ENCODE data around the gene USP22.

The USP22 gene

DNA sequence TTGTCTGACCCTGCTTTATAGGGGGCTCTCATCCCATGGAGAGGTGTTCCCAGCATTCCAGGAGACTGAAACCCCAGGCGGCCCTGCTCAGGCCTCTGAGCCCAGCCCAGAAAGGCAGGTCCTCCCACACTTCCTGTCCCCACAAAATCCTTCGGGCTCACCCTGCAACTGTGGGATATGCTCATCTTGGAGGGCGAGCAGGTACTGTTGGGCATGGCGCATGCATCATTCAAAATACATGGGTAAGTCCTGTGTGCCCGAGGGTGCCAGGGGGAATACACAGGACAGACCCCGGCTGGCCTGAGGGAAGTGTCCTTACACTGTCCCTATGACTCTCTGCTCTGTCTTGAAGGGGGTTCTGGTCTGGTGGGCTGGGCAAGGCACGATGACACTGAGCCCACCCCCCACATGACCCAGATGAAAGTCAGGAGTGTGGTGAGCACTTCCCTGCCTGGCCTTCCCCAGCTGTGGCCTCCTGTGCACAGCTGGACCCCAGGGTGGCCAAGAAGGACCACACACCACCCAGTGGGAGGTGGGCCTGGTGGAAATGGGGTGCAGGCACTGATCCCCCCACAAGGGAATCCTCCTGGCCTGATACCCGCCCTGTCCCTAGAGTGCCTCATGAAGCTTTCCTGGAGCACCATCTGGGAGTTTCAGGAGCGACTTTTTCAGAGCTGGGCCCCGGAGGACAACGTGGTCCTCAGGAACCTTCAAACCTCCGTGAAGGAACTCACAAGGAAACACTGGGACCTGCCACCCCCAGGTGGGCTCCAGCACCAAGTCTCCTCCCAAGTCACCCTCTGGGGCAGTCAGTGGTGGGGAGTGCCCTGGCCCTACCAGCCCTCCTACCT lies 46.7 kb downstream of the USP22 start:
- H3K9ac ChIP-seq (ENCODE audit: low read depth, low read length, poor library complexity): peak overlapping the region; percentile 63
- H3K14ac ChIP-seq (ENCODE audit: low read length): no peak overlapping the region
- no peaks in the 10 kb centered on the region for H3K79me1 ChIP-seq (ENCODE audit: low read depth, low read length)
- H3K18ac ChIP-seq (ENCODE audit: low read length): peak overlapping the region; percentile 29
- H3K4ac ChIP-seq (ENCODE audit: low read length): no peak overlapping the region
- H4K91ac ChIP-seq (ENCODE audit: low read depth, low read length, poor library complexity): no peak overlapping the region
- no peak overlapping the region for H2BK120ac ChIP-seq (ENCODE audit: low read depth, low read length)
- no peak overlapping the region for H2AFZ ChIP-seq (ENCODE audit: low read length)
- no peak overlapping the region for H3K4me2 ChIP-seq (ENCODE audit: insufficient read depth, low read length, poor library complexity, severe bottlenecking)
- no peak overlapping the region for H4K8ac ChIP-seq (ENCODE audit: low read depth, low read length)
- peaks cover 6 to 17% of the 10 kb centered on the region in 2 donors for H3K4me1 ChIP-seq (ENCODE audit: control insufficient read depth in 2 of 2, insufficient read depth in 1 of 2, low read depth in 1 of 2, low read length in 2 of 2)
- no peak overlapping the region for H3K23ac ChIP-seq (ENCODE audit: low read depth, low read length, poor library complexity)
- DNase-seq (ENCODE audit: low spot score): no peak
- no peak overlapping the region for H3K4me3 ChIP-seq (ENCODE audit: low read length in 2 of 2)
- H3K9me3 ChIP-seq (replicated peaks in 1 of 2; ENCODE audit: control insufficient read depth in 2 of 2, insufficient read depth in 1 of 2, low read depth in 1 of 2, low read length in 2 of 2): no peaks in the 10 kb centered on the region
- no CpG with 5 or more reads among the region's 12 CpGs for WGBS, 2 donors (ENCODE audit: extremely low coverage in 2 of 2, insufficient read length in 2 of 2, insufficient replicate concordance in 1 of 2)
- H2AK5ac ChIP-seq (ENCODE audit: low read depth, low read length): no peak overlapping the region
- H3K27ac ChIP-seq (replicated peaks; ENCODE audit: low read length): no peak overlapping the region
- no peak overlapping the region for H2BK15ac ChIP-seq (ENCODE audit: low read length)
- peak overlapping the region; percentile 32 for H2BK12ac ChIP-seq (ENCODE audit: low read length)
- peaks cover 14 to 44% of the 10 kb centered on the region in 2 donors for H3K36me3 ChIP-seq (replicated peaks in 1 of 2; ENCODE audit: control insufficient read depth in 2 of 2, insufficient read depth in 2 of 2, low read length in 2 of 2)
- no peak overlapping the region for H2BK5ac ChIP-seq (ENCODE audit: low read length)
- H3K27me3 ChIP-seq (ENCODE audit: control insufficient read depth in 3 of 3, insufficient read depth in 3 of 3, low read depth in 1 of 3, low read length in 3 of 3): no peaks in the 10 kb centered on the region

- Histone ChIP-seq H3K27me3 (ENCODE audit: control insufficient read depth in 3 of 3, insufficient read depth in 3 of 3, low read depth in 1 of 3, low read length in 3 of 3) (no peaks in the 10 kb centered on the region), H2BK12ac (ENCODE audit: low read length) (no peak overlapping the region), H2BK5ac (ENCODE audit: low read length) (peak overlapping the region; percentile 42), H3K4ac (ENCODE audit: low read length) (no peak overlapping the region), H3K79me1 (ENCODE audit: low read depth, low read length) (no peaks in the 10 kb centered on the region), H2BK15ac (ENCODE audit: low read length) (no peak overlapping the region), H2AFZ (ENCODE audit: low read length) (no peak overlapping the region), H3K9me3 (replicated peaks in 1 of 2; ENCODE audit: control insufficient read depth in 2 of 2, insufficient read depth in 1 of 2, low read depth in 1 of 2, low read length in 2 of 2) (no peaks in the 10 kb centered on the region), H3K4me3 (ENCODE audit: low read length in 2 of 2) (no peak overlapping the region), H3K23ac (ENCODE audit: low read depth, low read length, poor library complexity) (peak overlapping the region; percentile 52), H3K4me1 (ENCODE audit: control insufficient read depth in 2 of 2, insufficient read depth in 1 of 2, low read depth in 1 of 2, low read length in 2 of 2) (peaks cover 6 to 17% of the 10 kb centered on the region in 2 donors), H3K27ac (replicated peaks; ENCODE audit: low read length) (no peak overlapping the region), H3K9ac (ENCODE audit: low read depth, low read length, poor library complexity) (no peak overlapping the region), H4K8ac (ENCODE audit: low read depth, low read length) (no peak overlapping the region), H3K14ac (ENCODE audit: low read length) (no peak overlapping the region), H3K18ac (ENCODE audit: low read length) (peak overlapping the region; percentile 3), H4K91ac (ENCODE audit: low read depth, low read length, poor library complexity) (no peak overlapping the region), H3K4me2 (ENCODE audit: insufficient read depth, low read length, poor library complexity, severe bottlenecking) (no peak overlapping the region), H2BK120ac (ENCODE audit: low read depth, low read length) (no peak overlapping the region), H2AK5ac (ENCODE audit: low read depth, low read length) (no peak overlapping the region), H3K36me3 (replicated peaks in 1 of 2; ENCODE audit: control insufficient read depth in 2 of 2, insufficient read depth in 2 of 2, low read length in 2 of 2) (peaks cover 11 to 36% of the 10 kb centered on the region in 2 donors)
- WGBS, 2 donors (ENCODE audit: extremely low coverage in 2 of 2, insufficient read length in 2 of 2, insufficient replicate concordance in 1 of 2): no CpG with 5 or more reads among the region's 15 CpGs
- no peak for DNase-seq (ENCODE audit: low spot score)
Measured at GRCh38 chr17:20995164-20995872, 47.5 kb downstream of the USP22 start.

- no peak for DNase-seq (ENCODE audit: low spot score)
- Histone ChIP-seq H3K9me3 (replicated peaks in 1 of 2; ENCODE audit: control insufficient read depth in 2 of 2, insufficient read depth in 1 of 2, low read depth in 1 of 2, low read length in 2 of 2) (no peaks in the 10 kb centered on the region), H3K23ac (ENCODE audit: low read depth, low read length, poor library complexity) (peak overlapping the region; percentile 39), H3K27me3 (ENCODE audit: control insufficient read depth in 3 of 3, insufficient read depth in 3 of 3, low read depth in 1 of 3, low read length in 3 of 3) (no peaks in the 10 kb centered on the region), H3K79me1 (ENCODE audit: low read depth, low read length) (no peaks in the 10 kb centered on the region), H3K18ac (ENCODE audit: low read length) (no peak overlapping the region), H3K4me3 (ENCODE audit: low read length in 2 of 2) (no peak overlapping the region), H2BK5ac (ENCODE audit: low read length) (peak overlapping the region; percentile 42), H3K9ac (ENCODE audit: low read depth, low read length, poor library complexity) (peak overlapping the region; percentile 24), H2BK120ac (ENCODE audit: low read depth, low read length) (no peak overlapping the region), H2AFZ (ENCODE audit: low read length) (no peak overlapping the region), H2AK5ac (ENCODE audit: low read depth, low read length) (peak overlapping the region; percentile 83), H2BK12ac (ENCODE audit: low read length) (no peak overlapping the region), H3K27ac (replicated peaks; ENCODE audit: low read length) (no peak overlapping the region), H2BK15ac (ENCODE audit: low read length) (no peak overlapping the region), H4K91ac (ENCODE audit: low read depth, low read length, poor library complexity) (no peak overlapping the region), H3K36me3 (replicated peaks in 1 of 2; ENCODE audit: control insufficient read depth in 2 of 2, insufficient read depth in 2 of 2, low read length in 2 of 2) (peaks cover 5 to 31% of the 10 kb centered on the region in 2 donors), H4K8ac (ENCODE audit: low read depth, low read length) (no peak overlapping the region), H3K14ac (ENCODE audit: low read length) (no peak overlapping the region), H3K4ac (ENCODE audit: low read length) (no peak overlapping the region), H3K4me2 (ENCODE audit: insufficient read depth, low read length, poor library complexity, severe bottlenecking) (no peak overlapping the region), H3K4me1 (ENCODE audit: control insufficient read depth in 2 of 2, insufficient read depth in 1 of 2, low read depth in 1 of 2, low read length in 2 of 2) (peaks cover 6 to 14% of the 10 kb centered on the region in 2 donors)
- no CpG with 5 or more reads among the region's 6 CpGs for WGBS, 2 donors (ENCODE audit: extremely low coverage in 2 of 2, insufficient read length in 2 of 2, insufficient replicate concordance in 1 of 2)
Measured at GRCh38 chr17:20994779-20995149, 48.0 kb downstream of the USP22 start.

Data from neuronal stem cell (in vitro differentiated cells).